Loucy (cell line): ENCODE measurements around the gene NBAS.

Experiments
- EZH2phosphoT487 ChIP-seq: fragments of 200-600 bp; IDR thresholded peaks from 2 replicates; pipeline ENCODE4 v1.6.1; 2018; ENCODE audit warnings: antibody characterized with exemption, mild to moderate bottlenecking, moderate library complexity, borderline replicate concordance
- TF ChIP-seq, protein P1 (sequence below): fragments of 200-600 bp; sonication (generic); conservative IDR thresholded peaks from 2 replicates; pipeline ENCODE4 v1.5.1; 2014; ENCODE audit warnings: mild to moderate bottlenecking, antibody characterized with exemption, low read length

DNA sequence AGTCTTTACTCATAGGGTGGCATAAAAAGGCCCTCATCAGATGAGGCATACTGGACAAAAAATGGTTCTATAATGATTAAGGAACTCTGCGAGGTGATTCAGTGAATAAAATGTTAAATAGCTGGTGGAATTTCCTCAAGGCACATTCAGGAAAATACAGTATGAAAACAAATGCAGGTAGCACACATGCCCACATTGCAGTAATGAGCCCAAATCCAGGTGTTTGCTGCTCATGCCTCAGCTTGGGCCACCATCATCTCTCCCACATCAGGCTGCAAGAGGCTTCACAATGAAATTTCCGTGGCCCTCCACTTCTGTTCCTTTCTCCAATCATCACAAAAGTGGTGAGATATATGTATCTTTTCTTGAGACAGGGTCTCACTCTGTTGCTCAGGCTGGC lies 298.3 kb downstream of the NBAS start:
- TF ChIP-seq, protein P1, sequence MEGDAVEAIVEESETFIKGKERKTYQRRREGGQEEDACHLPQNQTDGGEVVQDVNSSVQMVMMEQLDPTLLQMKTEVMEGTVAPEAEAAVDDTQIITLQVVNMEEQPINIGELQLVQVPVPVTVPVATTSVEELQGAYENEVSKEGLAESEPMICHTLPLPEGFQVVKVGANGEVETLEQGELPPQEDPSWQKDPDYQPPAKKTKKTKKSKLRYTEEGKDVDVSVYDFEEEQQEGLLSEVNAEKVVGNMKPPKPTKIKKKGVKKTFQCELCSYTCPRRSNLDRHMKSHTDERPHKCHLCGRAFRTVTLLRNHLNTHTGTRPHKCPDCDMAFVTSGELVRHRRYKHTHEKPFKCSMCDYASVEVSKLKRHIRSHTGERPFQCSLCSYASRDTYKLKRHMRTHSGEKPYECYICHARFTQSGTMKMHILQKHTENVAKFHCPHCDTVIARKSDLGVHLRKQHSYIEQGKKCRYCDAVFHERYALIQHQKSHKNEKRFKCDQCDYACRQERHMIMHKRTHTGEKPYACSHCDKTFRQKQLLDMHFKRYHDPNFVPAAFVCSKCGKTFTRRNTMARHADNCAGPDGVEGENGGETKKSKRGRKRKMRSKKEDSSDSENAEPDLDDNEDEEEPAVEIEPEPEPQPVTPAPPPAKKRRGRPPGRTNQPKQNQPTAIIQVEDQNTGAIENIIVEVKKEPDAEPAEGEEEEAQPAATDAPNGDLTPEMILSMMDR: no peak
- TF ChIP-seq EZH2phosphoT487: no peak
